GM12878 (cell line): ENCODE results near the gene MOGAT3. TPM values are rescaled to one million over a fixed set of nuclear protein-coding genes. Genes with fewer than 3 reads are reported as not detected.

Source experiments
- ATAC-seq: fragments of 200-7000 bp; cut with Tn5 transposase; 3 replicates; pipeline ENCODE4 v1.9.1; 2020; ENCODE audit warnings: mild to moderate bottlenecking, moderate library complexity
- BruUV-seq: library from RNA; stranded (reverse); fragments of 400-500 nt; replicated peaks from 2 replicates; lab custom pipeline; 2021; lab: Mats Ljungman, UMichigan
- CTCF ChIA-PET: fragments of 300-600 bp; sonication (Branson Sonifier 250); formaldehyde crosslinking; extraction: SDS; loops from one replicate; lab custom pipeline; 2021; ENCODE audit warnings: inconsistent platforms; lab: Yijun Ruan, JAX
- POLR2A ChIA-PET: fragments of 350-600 bp; formaldehyde crosslinking; extraction: SDS; loops from one replicate; lab custom pipeline; 2021; ENCODE audit warnings: inconsistent platforms; lab: Charles Lee
- RAD21 ChIA-PET: fragments of 300-600 bp; sonication (Branson Sonifier 250); formaldehyde crosslinking; loops from one replicate; lab custom pipeline; 2023; ENCODE audit warnings: antibody characterized with exemption; ENCODE audit not compliant: unreplicated experiment; lab: Charles Lee
- SMC1A ChIA-PET: fragments of 300-600 bp; sonication (Branson Sonifier 250); formaldehyde crosslinking; loops from one replicate; lab custom pipeline; 2023; ENCODE audit not compliant: unreplicated experiment, uncharacterized antibody; lab: Charles Lee
- DNase-seq: peaks from one replicate; pipeline ENCODE4 v3.0.0-alpha.2; 2011; ENCODE audit warnings: low read depth, low spot score
- FAIRE-seq: peaks from 3 replicates; lab custom pipeline; 2011; peaks lifted over from hg19 to GRCh38; lab: Jason Lieb, UNC
- H2AFZ ChIP-seq: 2 replicates; pipeline ENCODE4 v1.6.0; 2011; ENCODE audit warnings: low read depth, low read length, control low read depth; ENCODE audit not compliant: control insufficient read depth
- H3K27ac ChIP-seq: 2 replicates; pipeline ENCODE4 v1.5.1; 2011; ENCODE audit warnings: control low read depth; ENCODE audit not compliant: control insufficient read depth, insufficient read depth
- H3K27me3 ChIP-seq, 2 experiments: replicated peaks in 1 of 2; 2 replicates each; pipeline versions ENCODE4 v1.6.0 to v1.6.1; 2011; ENCODE audit warnings: low read length in 1 of 2; ENCODE audit not compliant: control insufficient read depth in 2 of 2, insufficient read depth in 2 of 2
- H3K36me3 ChIP-seq, 2 experiments: 2 replicates each; pipeline ENCODE4 v1.5.1; 2011; ENCODE audit warnings: low read length in 1 of 2; ENCODE audit not compliant: control insufficient read depth in 2 of 2, insufficient read depth in 2 of 2
- H3K4me1 ChIP-seq: 2 replicates; pipeline ENCODE4 v1.6.1; 2011; ENCODE audit warnings: mild to moderate bottlenecking, low read length, moderate library complexity, mixed read lengths; ENCODE audit not compliant: control insufficient read depth, insufficient read depth
- H3K4me2 ChIP-seq: 2 replicates; pipeline ENCODE4 v1.6.0; 2011; ENCODE audit warnings: control low read depth; ENCODE audit not compliant: control insufficient read depth, insufficient read depth
- H3K4me3 ChIP-seq: fragments of 200-600 bp; sonication (generic); 2 replicates; pipeline ENCODE4 v1.5.1; 2016
- H3K79me2 ChIP-seq: 2 replicates; pipeline ENCODE4 v1.6.0; 2011; ENCODE audit warnings: low read length; ENCODE audit not compliant: control insufficient read depth, insufficient read depth
- H3K9ac ChIP-seq: 2 replicates; pipeline ENCODE4 v1.8.0; 2011; ENCODE audit warnings: low read length, control low read depth, mixed read lengths; ENCODE audit not compliant: control insufficient read depth, insufficient read depth
- H3K9me3 ChIP-seq: replicated peaks from 3 replicates; pipeline ENCODE4 v1.5.1; 2011; ENCODE audit warnings: mild to moderate bottlenecking, low read length; ENCODE audit not compliant: control insufficient read depth, insufficient read depth
- H4K20me1 ChIP-seq: 2 replicates; pipeline ENCODE4 v1.6.0; 2011; ENCODE audit not compliant: control insufficient read depth, insufficient read depth
- BACH1 ChIP-seq: fragments of 450-650 bp; IDR thresholded peaks from 2 replicates; pipeline ENCODE4 v1.6.1; 2017; ENCODE audit warnings: mild to moderate bottlenecking, borderline replicate concordance
- CBFB ChIP-seq: IDR thresholded peaks from 2 replicates; pipeline ENCODE4 v1.6.1; 2016; ENCODE audit warnings: antibody characterized with exemption, low read depth
- CREB1 ChIP-seq: IDR thresholded peaks from 2 replicates; pipeline ENCODE4 v1.6.1; 2012; ENCODE audit warnings: low read depth, mild to moderate bottlenecking, inconsistent platforms
- EED ChIP-seq: sonication (generic); IDR thresholded peaks from 2 replicates; pipeline ENCODE4 v1.6.1; 2016; ENCODE audit warnings: antibody characterized with exemption, low read depth
- IKZF2 ChIP-seq, 2 experiments: fragments of 450-650 bp; IDR thresholded peaks; 2 replicates each; pipeline ENCODE4 v1.6.1; 2017; ENCODE audit warnings: mild to moderate bottlenecking in 2 of 2, moderate library complexity in 2 of 2
- JUND ChIP-seq: IDR thresholded peaks from 2 replicates; pipeline ENCODE4 v1.6.1; 2012; ENCODE audit warnings: low read depth, mild to moderate bottlenecking, low read length, improper control_type of control experiment, moderate library complexity
- MXI1 ChIP-seq: fragments of 150-350 bp; IDR thresholded peaks from 2 replicates; pipeline ENCODE4 v1.6.1; 2011; ENCODE audit warnings: low read depth, mild to moderate bottlenecking, inconsistent platforms, low read length, improper control_type of control experiment
- MYB ChIP-seq: fragments of 150-350 bp; IDR thresholded peaks from 2 replicates; pipeline ENCODE4 v1.6.1; 2014; ENCODE audit warnings: mild to moderate bottlenecking, low read depth, low read length, borderline replicate concordance
- NBN ChIP-seq: fragments of 450-650 bp; IDR thresholded peaks from 2 replicates; pipeline ENCODE4 v1.6.1; 2016
- NFYB ChIP-seq: IDR thresholded peaks from 2 replicates; pipeline ENCODE4 v1.6.1; 2011; ENCODE audit warnings: low read depth, mild to moderate bottlenecking, low read length, improper control_type of control experiment, moderate library complexity; ENCODE audit not compliant: insufficient read depth
- SIN3A ChIP-seq: IDR thresholded peaks from 2 replicates; pipeline ENCODE4 v1.6.1; 2012; ENCODE audit warnings: low read depth, low read length, improper control_type of control experiment
- STAT1 ChIP-seq: fragments of 450-650 bp; conservative IDR thresholded peaks from 2 replicates; pipeline ENCODE4 v1.6.1; 2014; ENCODE audit warnings: antibody characterized with exemption, mild to moderate bottlenecking
- TCF7 ChIP-seq: IDR thresholded peaks from 2 replicates; pipeline ENCODE4 v1.6.1; 2014; ENCODE audit warnings: antibody characterized with exemption, borderline replicate concordance
- ZBED1 ChIP-seq: IDR thresholded peaks from 2 replicates; pipeline ENCODE4 v1.6.1; 2016; ENCODE audit warnings: borderline replicate concordance
- WGBS: methylation state at CpG from one replicate; pipeline ENCODE4 v1.1.6; 2016; ENCODE audit warnings: low lambda C conversion rate; ENCODE audit not compliant: insufficient replicate concordance, insufficient coverage; ENCODE audit errors: missing lambda C conversion rate; 5-methylcytosine and 5-hydroxymethylcytosine counted together
- in situ Hi-C: fragments of 300-500 bp; cut with MboI; formaldehyde crosslinking; loops from 9 replicates; pipeline ENCODE4 v1.14.3; 2018; ENCODE audit warnings: mixed read lengths
- intact Hi-C: fragments of 100-400 bp; cut with micrococcal nuclease; formaldehyde crosslinking; loops from one replicate; pipeline ENCODE4 v1.14.2; 2022; ENCODE audit not compliant: unreplicated experiment
- polyA plus RNA-seq, 11 experiments: library from polyadenylated mRNA; depleted of rRNA in 4 of 11; unstranded in 6 of 11; stranded (reverse) in 5 of 11; fragments of >200 nt; fragmentation: Nextera tagmentation in 4 of 11; fragmentation: Illumina TruSeq in 1 of 11; extraction: Ambion mirVana in 4 of 11; extraction: Trizol in 1 of 11; gene quantifications; 1 replicate in 1 of 11; 2 replicates in 10 of 11; pipeline versions ENCODE4 v1.2.1 to v1.2.3, GENCODE V29; 2011 to 2016; ENCODE audit warnings: inconsistent platforms in 2 of 11, missing spikeins in 2 of 11, low read depth in 1 of 11
- total RNA-seq, 4 experiments: library from RNA; depleted of rRNA in 3 of 4; stranded (reverse); fragments of >200 nt in 3 of 4; fragmentation: Illumina TruSeq in 1 of 4; extraction: Trizol in 1 of 4; gene quantifications; 2 replicates each; pipeline versions ENCODE4 v1.2.1 to v1.2.3, GENCODE V29; 2013 to 2021
- TF ChIP-seq, protein P1 (sequence below): fragments of 450-650 bp; IDR thresholded peaks from 2 replicates; pipeline ENCODE4 v1.6.1; 2016; ENCODE audit warnings: mild to moderate bottlenecking
- TF ChIP-seq, protein P2 (sequence below): IDR thresholded peaks from 2 replicates; pipeline ENCODE4 v1.6.1; 2011; ENCODE audit warnings: borderline replicate concordance, low read depth, mild to moderate bottlenecking, moderate library complexity, low read length; ENCODE audit not compliant: insufficient read depth, poor library complexity, severe bottlenecking
- TF ChIP-seq, protein P3 (sequence below): fragments of 450-650 bp; IDR thresholded peaks from 2 replicates; pipeline ENCODE4 v1.6.1; 2014; ENCODE audit warnings: mild to moderate bottlenecking
- TF ChIP-seq, protein P4 (sequence below): fragments of 450-650 bp; IDR thresholded peaks from 2 replicates; pipeline ENCODE4 v1.6.1; 2016; ENCODE audit warnings: mild to moderate bottlenecking, moderate library complexity, borderline replicate concordance

Gene MOGAT3
- total and polyA plus RNA-seq, 10 of the 15 experiments (the other 5 are each of a cell fraction or from before 2014, with no cell fraction given), result 0.11 TPM; not detected in 9

DNA sequence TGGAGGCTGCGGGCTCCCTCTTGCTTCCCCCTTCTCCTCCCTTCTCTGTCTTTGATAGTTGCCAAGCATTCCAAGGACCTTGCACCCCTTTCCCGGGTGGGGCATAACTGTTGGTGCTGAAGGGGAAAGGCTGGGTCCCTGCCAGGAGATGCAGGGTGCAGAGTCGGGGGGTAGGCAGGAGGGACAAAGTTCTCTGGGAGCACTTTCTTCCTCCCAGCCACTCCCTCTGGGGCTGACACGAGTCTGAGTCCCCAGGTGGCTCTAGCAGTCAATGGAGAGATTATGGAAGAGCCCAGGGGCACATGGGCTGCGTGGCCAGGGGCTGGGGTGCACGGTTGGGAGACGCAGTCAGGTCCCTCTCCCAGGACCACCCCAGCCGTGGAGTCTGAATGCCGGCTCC lies 34.7 kb upstream of the MOGAT3 start:
- no peak overlapping the region for H3K9ac ChIP-seq
- intact Hi-C loops (no loop called here), in situ Hi-C loops (no loop called here)
- no peak overlapping the region for H2AFZ ChIP-seq
- H3K4me1 ChIP-seq, result no peaks in the 10 kb centered on the region
- ChIA-PET CTCF (interaction anchor here (0.9 to 2.5 kb wide), 5 partner anchors 9 to 49 kb away, joined by 3 to 16 read pairs (median 5); partner anchors contain the start of gene FIS1), RAD21 (no interaction called here), POLR2A (interaction anchor here (0.9 to 1.1 kb wide), 2 partner anchors 9 to 17 kb away, joined by 4 to 5 read pairs; partner anchors contain the start of gene ZNHIT1), SMC1A (no interaction called here)
- FAIRE-seq (no peak), ATAC-seq (no peak), DNase-seq (no peak)
- no peak overlapping the region for H3K27ac ChIP-seq
- 77% methylated on average over 9 of the region's 9 CpGs for WGBS
- H3K4me3 ChIP-seq, result no peak overlapping the region
- no peaks in the 10 kb centered on the region for H3K27me3 ChIP-seq
- H3K79me2 ChIP-seq, result no peaks in the 10 kb centered on the region
- H4K20me1 ChIP-seq, result no peaks in the 10 kb centered on the region
- H3K36me3 ChIP-seq, result peaks cover 0 to 14% of the 10 kb centered on the region in 2 experiments; a peak in 3 of 4 replicates
- BruUV-seq, result no TSS peak
- no peak overlapping the region for H3K4me2 ChIP-seq
- H3K9me3 ChIP-seq, result no peaks in the 10 kb centered on the region
- TF ChIP-seq MYB (no peak), TCF7 (no peak), NFYB (no peak), JUND (no peak), CREB1 (no peak), NBN (no peak), STAT1 (no peak), BACH1 (no peak), MXI1 (no peak), CBFB (no peak), SIN3A (no peak), EED (no peak), ZBED1 (no peak), IKZF2 (IDR thresholded peaks at IDR 0.05) (no peak)
- TF ChIP-seq, protein P1, sequence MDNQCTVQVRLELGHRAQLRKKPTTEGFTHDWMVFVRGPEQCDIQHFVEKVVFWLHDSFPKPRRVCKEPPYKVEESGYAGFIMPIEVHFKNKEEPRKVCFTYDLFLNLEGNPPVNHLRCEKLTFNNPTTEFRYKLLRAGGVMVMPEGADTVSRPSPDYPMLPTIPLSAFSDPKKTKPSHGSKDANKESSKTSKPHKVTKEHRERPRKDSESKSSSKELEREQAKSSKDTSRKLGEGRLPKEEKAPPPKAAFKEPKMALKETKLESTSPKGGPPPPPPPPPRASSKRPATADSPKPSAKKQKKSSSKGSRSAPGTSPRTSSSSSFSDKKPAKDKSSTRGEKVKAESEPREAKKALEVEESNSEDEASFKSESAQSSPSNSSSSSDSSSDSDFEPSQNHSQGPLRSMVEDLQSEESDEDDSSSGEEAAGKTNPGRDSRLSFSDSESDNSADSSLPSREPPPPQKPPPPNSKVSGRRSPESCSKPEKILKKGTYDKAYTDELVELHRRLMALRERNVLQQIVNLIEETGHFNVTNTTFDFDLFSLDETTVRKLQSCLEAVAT, result no peak
- TF ChIP-seq, protein P2, sequence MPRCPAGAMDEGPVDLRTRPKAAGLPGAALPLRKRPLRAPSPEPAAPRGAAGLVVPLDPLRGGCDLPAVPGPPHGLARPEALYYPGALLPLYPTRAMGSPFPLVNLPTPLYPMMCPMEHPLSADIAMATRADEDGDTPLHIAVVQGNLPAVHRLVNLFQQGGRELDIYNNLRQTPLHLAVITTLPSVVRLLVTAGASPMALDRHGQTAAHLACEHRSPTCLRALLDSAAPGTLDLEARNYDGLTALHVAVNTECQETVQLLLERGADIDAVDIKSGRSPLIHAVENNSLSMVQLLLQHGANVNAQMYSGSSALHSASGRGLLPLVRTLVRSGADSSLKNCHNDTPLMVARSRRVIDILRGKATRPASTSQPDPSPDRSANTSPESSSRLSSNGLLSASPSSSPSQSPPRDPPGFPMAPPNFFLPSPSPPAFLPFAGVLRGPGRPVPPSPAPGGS, result no peak
- TF ChIP-seq, protein P3, sequence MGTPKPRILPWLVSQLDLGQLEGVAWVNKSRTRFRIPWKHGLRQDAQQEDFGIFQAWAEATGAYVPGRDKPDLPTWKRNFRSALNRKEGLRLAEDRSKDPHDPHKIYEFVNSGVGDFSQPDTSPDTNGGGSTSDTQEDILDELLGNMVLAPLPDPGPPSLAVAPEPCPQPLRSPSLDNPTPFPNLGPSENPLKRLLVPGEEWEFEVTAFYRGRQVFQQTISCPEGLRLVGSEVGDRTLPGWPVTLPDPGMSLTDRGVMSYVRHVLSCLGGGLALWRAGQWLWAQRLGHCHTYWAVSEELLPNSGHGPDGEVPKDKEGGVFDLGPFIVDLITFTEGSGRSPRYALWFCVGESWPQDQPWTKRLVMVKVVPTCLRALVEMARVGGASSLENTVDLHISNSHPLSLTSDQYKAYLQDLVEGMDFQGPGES, result no peak
- TF ChIP-seq, protein P4, sequence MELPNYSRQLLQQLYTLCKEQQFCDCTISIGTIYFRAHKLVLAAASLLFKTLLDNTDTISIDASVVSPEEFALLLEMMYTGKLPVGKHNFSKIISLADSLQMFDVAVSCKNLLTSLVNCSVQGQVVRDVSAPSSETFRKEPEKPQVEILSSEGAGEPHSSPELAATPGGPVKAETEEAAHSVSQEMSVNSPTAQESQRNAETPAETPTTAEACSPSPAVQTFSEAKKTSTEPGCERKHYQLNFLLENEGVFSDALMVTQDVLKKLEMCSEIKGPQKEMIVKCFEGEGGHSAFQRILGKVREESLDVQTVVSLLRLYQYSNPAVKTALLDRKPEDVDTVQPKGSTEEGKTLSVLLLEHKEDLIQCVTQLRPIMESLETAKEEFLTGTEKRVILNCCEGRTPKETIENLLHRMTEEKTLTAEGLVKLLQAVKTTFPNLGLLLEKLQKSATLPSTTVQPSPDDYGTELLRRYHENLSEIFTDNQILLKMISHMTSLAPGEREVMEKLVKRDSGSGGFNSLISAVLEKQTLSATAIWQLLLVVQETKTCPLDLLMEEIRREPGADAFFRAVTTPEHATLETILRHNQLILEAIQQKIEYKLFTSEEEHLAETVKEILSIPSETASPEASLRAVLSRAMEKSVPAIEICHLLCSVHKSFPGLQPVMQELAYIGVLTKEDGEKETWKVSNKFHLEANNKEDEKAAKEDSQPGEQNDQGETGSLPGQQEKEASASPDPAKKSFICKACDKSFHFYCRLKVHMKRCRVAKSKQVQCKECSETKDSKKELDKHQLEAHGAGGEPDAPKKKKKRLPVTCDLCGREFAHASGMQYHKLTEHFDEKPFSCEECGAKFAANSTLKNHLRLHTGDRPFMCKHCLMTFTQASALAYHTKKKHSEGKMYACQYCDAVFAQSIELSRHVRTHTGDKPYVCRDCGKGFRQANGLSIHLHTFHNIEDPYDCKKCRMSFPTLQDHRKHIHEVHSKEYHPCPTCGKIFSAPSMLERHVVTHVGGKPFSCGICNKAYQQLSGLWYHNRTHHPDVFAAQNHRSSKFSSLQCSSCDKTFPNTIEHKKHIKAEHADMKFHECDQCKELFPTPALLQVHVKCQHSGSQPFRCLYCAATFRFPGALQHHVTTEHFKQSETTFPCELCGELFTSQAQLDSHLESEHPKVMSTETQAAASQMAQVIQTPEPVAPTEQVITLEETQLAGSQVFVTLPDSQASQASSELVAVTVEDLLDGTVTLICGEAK, result no peak
